Fibroblast of villous mesenchyme (primary cell): ENCODE results near the gene BCCIP. TPM values are rescaled to one million over a fixed set of nuclear protein-coding genes. Genes with fewer than 3 reads are reported as not detected.

Source experiments
- DNase-seq: peaks from one replicate; pipeline ENCODE4 v3.0.0-alpha.2; 2010; ENCODE audit warnings: low read depth
- H3K4me3 ChIP-seq: 2 replicates; pipeline ENCODE4 v1.5.1; 2011; ENCODE audit warnings: low read depth, mild to moderate bottlenecking, low read length
- small RNA-seq: library from RNA; depleted of rRNA; stranded (forward); fragments of <200 nt; gene quantifications from one replicate; pipeline ENCODE3, GENCODE V24; 2012
- total RNA-seq: library from RNA; depleted of rRNA; stranded (reverse); fragments of >200 nt; gene quantifications from 2 replicates; pipeline ENCODE4 v1.2.3, GENCODE V29; 2012
- TF ChIP-seq, protein P1 (sequence below): IDR thresholded peaks from 2 replicates; pipeline ENCODE4 v1.5.1; 2012; ENCODE audit warnings: low read depth, mild to moderate bottlenecking, low read length; ENCODE audit not compliant: insufficient read depth

The BCCIP gene
- total RNA-seq, 1 donor, result 48.4 TPM

- TF ChIP-seq, protein P1, sequence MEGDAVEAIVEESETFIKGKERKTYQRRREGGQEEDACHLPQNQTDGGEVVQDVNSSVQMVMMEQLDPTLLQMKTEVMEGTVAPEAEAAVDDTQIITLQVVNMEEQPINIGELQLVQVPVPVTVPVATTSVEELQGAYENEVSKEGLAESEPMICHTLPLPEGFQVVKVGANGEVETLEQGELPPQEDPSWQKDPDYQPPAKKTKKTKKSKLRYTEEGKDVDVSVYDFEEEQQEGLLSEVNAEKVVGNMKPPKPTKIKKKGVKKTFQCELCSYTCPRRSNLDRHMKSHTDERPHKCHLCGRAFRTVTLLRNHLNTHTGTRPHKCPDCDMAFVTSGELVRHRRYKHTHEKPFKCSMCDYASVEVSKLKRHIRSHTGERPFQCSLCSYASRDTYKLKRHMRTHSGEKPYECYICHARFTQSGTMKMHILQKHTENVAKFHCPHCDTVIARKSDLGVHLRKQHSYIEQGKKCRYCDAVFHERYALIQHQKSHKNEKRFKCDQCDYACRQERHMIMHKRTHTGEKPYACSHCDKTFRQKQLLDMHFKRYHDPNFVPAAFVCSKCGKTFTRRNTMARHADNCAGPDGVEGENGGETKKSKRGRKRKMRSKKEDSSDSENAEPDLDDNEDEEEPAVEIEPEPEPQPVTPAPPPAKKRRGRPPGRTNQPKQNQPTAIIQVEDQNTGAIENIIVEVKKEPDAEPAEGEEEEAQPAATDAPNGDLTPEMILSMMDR, result no peak
- DNase-seq, result peak; percentile 28
- H3K4me3 ChIP-seq, result no peak within 1 kb of the TSS
Measured at GRCh38 chr10:125881192-125881591, 57.8 kb downstream of the BCCIP start, which contains the start of gene DHX32. TSS of gene DHX32 (minus strand) at chr10:125881292. CDS start at chr10:125880824, 468 bp downstream.

DNA sequence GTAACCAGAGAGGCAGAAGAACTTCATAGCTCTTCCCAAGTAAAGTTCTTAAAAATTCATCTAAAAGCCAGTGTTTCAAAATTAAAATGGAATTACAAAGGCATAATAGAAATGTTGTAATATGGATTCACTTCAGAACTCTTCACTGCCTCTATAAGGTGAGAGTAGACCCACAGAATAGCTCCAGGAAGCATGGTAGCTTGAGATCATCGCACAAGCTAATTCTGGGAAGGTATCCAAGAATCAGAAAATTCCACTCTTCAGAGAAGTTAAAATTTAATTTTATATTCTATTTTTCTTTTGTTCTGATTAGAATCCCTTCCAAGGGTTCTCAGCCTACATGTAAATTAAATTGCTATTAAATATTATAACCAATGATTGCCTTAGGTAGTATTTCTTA, 59.2 kb downstream of the BCCIP start:
- no peak for DNase-seq
- TF ChIP-seq, protein P1, result no peak
- no peak overlapping the region for H3K4me3 ChIP-seq

DNA sequence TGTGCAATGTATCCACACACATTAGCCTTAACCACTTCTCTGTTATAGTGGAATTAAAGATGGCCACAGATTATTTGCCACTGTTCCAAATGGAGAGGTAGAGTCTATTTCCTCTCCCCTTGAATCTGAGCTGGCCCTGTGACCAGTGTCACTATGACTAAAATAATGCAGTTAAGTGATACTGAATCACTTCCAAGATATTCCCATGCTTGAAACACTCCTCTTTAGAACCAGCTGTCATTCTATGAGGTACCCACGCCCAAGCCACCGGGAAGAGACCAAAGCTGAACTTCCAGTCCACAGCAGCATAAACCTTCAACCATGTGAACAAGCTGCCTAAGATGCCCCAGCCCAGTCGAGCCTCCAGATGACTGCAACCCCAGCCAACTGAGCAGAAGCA, 59.9 kb downstream of the BCCIP start:
- DNase-seq, result no peak
- TF ChIP-seq, protein P1, result no peak
- H3K4me3 ChIP-seq, result no peak overlapping the region

Small RNA genes within 50 kb of the gene (small RNA-seq; reads per million reads assigned to genes)
- gene MIR4484 (0.85 reads per million), gene RF00017 (not detected)

Other genes with a start within 250 kb of the BCCIP start
- gene TEX36, start 140.4 kb upstream of the BCCIP start, total RNA-seq, result not detected in 2 replicates
- 20.9 and 29.8 TPM in 2 replicates for gene EDRF1, start 103.8 kb upstream of the BCCIP start, total RNA-seq
- not detected in 2 replicates for gene MMP21, start 47.7 kb upstream of the BCCIP start, total RNA-seq
- gene UROS, start 288 bp upstream of the BCCIP start, total RNA-seq, result 93.7 and 94.7 TPM in 2 replicates
- gene DHX32, start 57.7 kb downstream of the BCCIP start, total RNA-seq, result 40.3 and 48.8 TPM in 2 replicates
- 2.9 and 3.0 TPM in 2 replicates for gene FANK1, start 73.0 kb downstream of the BCCIP start, total RNA-seq